ENCODE results near the gene KNDC1. TPM values are rescaled to one million over a fixed set of nuclear protein-coding genes. Genes with fewer than 3 reads are reported as not detected.

KNDC1 gene
- total and polyA plus RNA-seq, 2 of the 13 experiments (the other 11 are each of a cell fraction or from before 2014, with no cell fraction given), result 0.69 TPM; not detected in 1

DNA sequence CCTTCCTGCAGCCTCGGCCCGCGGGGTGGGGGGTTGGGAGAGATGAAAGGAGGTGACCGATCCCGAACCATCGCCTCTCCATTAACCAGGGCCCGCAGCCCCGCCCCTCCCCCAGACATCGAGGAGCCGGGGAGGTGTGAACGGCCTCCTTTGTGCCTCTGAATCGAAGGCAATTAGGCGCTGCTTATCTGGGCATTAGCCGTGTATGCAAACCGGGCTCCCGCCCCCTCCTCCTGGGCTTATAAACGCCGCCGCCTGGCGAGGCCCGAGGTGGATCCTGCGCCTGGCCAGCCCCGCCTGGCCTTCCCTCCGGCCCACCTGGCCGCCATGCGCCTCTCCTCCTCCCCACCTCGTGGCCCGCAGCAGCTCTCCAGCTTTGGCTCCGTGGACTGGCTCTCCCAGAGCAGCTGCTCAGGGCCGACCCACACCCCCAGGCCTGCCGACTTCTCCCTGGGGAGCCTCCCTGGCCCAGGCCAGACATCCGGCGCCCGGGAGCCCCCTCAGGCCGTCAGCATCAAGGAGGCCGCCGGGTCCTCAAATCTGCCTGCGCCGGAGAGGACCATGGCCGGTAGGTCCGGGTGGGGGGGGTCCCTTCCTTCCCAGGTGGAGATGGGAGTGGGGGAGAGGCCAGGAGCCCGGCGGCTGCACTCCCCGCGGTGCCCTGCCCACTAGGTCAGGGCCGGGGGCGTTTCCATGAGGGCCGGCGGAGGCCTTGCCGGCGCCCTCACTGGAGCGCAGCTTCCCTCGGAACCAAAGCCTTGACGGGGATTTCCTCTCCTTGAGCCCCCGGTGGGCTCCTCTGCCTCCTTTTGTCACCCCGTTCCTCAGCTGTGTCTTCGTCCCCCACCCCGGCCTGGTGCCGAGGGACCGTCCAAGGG, 77.8 kb downstream of the KNDC1 start, which contains the start of gene VENTX (continued):
- no peak for TF ChIP-seq REST (IDR thresholded peaks at IDR 0.05; ENCODE audit: borderline replicate concordance in 1 of 2, low read depth in 1 of 2, low read length in 2 of 2)

DNA sequence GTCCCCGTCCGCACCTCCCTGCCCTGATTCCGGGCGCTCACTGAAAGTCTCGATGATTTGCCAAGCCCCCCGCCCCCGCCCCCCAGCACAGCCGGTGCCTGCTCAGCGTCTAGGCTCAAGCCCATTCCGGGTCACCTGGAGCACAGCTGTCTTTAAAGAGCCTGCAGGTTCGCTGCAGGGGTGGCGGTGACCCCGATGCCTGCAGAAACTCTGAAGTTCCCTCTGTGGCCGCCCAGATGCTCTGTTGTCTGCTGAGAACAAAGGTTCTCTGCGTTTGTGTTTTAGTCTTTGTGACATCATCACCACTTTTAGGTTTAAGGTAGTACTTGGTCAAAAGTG, 78.4 kb downstream of the KNDC1 start:
- no peak for ATAC-seq
- BruUV-seq (replicated peaks), result no TSS peak

More for the DNA sequence above, 78.4 kb downstream of the KNDC1 start:
- Histone ChIP-seq H3K9ac (ENCODE audit: insufficient read depth, low read depth, low read length) (no peak overlapping the region), H3K27ac (ENCODE audit: extremely low read length, insufficient read depth, low read length) (no peak overlapping the region), H3K4me3 (replicated peaks in 1 of 3; ENCODE audit: insufficient read depth in 1 of 3, low read depth in 2 of 3, low read length in 3 of 3) (no peak overlapping the region), H2AFZ (ENCODE audit: low read length) (no peak overlapping the region), H3K9me3 (ENCODE audit: low read length) (no peaks in the 10 kb centered on the region), H3K36me3 (replicated peaks in 1 of 2; ENCODE audit: control insufficient read depth in 1 of 2, insufficient read depth in 2 of 2, low read length in 2 of 2) (no peaks in the 10 kb centered on the region), H3K27me3 (ENCODE audit: control insufficient read depth in 1 of 2, insufficient read depth in 2 of 2, low read length in 2 of 2) (peaks cover 21 to 79% of the 10 kb centered on the region in 2 experiments), H3K4me1 (ENCODE audit: insufficient read depth, low read length) (no peaks in the 10 kb centered on the region), H4K20me1 (ENCODE audit: insufficient read depth, low read length) (0 out of 2 replicates have a peak, but pooled peaks cover 3% of the 10 kb centered on the region), H3K79me2 (ENCODE audit: insufficient read depth, low read length) (no peaks in the 10 kb centered on the region), H3K4me2 (ENCODE audit: low read depth, low read length) (no peak overlapping the region)
- ChIA-PET CTCF (ENCODE audit: low intra/inter-chr PET ratio, low total read pairs) (no interaction called here), POLR2A (no interaction called here)
- DNase-seq (ENCODE audit: low spot score) (no peak), FAIRE-seq (no peak)
- TF ChIP-seq, protein P1, sequence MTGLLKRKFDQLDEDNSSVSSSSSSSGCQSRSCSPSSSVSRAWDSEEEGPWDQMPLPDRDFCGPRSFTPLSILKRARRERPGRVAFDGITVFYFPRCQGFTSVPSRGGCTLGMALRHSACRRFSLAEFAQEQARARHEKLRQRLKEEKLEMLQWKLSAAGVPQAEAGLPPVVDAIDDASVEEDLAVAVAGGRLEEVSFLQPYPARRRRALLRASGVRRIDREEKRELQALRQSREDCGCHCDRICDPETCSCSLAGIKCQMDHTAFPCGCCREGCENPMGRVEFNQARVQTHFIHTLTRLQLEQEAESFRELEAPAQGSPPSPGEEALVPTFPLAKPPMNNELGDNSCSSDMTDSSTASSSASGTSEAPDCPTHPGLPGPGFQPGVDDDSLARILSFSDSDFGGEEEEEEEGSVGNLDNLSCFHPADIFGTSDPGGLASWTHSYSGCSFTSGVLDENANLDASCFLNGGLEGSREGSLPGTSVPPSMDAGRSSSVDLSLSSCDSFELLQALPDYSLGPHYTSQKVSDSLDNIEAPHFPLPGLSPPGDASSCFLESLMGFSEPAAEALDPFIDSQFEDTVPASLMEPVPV (CRISPR knock-in tag; IDR thresholded peaks at IDR 0.05), result no peak
- TF ChIP-seq, protein P2, sequence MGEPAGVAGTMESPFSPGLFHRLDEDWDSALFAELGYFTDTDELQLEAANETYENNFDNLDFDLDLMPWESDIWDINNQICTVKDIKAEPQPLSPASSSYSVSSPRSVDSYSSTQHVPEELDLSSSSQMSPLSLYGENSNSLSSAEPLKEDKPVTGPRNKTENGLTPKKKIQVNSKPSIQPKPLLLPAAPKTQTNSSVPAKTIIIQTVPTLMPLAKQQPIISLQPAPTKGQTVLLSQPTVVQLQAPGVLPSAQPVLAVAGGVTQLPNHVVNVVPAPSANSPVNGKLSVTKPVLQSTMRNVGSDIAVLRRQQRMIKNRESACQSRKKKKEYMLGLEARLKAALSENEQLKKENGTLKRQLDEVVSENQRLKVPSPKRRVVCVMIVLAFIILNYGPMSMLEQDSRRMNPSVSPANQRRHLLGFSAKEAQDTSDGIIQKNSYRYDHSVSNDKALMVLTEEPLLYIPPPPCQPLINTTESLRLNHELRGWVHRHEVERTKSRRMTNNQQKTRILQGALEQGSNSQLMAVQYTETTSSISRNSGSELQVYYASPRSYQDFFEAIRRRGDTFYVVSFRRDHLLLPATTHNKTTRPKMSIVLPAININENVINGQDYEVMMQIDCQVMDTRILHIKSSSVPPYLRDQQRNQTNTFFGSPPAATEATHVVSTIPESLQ (CRISPR knock-in tag; conservative IDR thresholded peaks at IDR 0.05), result no peak
- peak; percentile 21; the same call in 1 of the 2 replicates for TF ChIP-seq CREB1 (IDR thresholded peaks at IDR 0.05)
- no peak for TF ChIP-seq CREB1 (CRISPR knock-in tag; IDR thresholded peaks at IDR 0.05)
- no peak for TF ChIP-seq MLLT10 (CRISPR knock-in tag; IDR thresholded peaks at IDR 0.05)
- in situ Hi-C loops (cut with HindIII; ENCODE audit: extremely low pct_ligation_motif_present, low pct_unique_long_range_greater_than_20kb) (no loop called here), intact Hi-C loops (cut with micrococcal nuclease; ENCODE audit: unreplicated experiment) (no loop called here)
- WGBS (ENCODE audit: low lambda C conversion rate), result 38% methylated on average over 13 of the region's 15 CpGs

Data from HepG2 (cell line).